HG03045 (cell line): ENCODE data around the gene SLC25A17.
A peak's percentile ranks its signal among the peaks of the same experiment; 100 is the strongest.
"Not testable (repeated sequence)": the region's sequence is repeated elsewhere in the genome, so short reads cannot be mapped to it uniquely, and the experiment has no call there.

ENCODE experiments used
- ATAC-seq: cut with Tn5 transposase; IDR thresholded peaks from one replicate; pipeline ENCODE4 v1.9.1; 2021; ENCODE audit warnings: mild to moderate bottlenecking, moderate library complexity; ENCODE audit not compliant: unreplicated experiment

SLC25A17 gene, protein sequence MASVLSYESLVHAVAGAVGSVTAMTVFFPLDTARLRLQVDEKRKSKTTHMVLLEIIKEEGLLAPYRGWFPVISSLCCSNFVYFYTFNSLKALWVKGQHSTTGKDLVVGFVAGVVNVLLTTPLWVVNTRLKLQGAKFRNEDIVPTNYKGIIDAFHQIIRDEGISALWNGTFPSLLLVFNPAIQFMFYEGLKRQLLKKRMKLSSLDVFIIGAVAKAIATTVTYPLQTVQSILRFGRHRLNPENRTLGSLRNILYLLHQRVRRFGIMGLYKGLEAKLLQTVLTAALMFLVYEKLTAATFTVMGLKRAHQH

DNA sequence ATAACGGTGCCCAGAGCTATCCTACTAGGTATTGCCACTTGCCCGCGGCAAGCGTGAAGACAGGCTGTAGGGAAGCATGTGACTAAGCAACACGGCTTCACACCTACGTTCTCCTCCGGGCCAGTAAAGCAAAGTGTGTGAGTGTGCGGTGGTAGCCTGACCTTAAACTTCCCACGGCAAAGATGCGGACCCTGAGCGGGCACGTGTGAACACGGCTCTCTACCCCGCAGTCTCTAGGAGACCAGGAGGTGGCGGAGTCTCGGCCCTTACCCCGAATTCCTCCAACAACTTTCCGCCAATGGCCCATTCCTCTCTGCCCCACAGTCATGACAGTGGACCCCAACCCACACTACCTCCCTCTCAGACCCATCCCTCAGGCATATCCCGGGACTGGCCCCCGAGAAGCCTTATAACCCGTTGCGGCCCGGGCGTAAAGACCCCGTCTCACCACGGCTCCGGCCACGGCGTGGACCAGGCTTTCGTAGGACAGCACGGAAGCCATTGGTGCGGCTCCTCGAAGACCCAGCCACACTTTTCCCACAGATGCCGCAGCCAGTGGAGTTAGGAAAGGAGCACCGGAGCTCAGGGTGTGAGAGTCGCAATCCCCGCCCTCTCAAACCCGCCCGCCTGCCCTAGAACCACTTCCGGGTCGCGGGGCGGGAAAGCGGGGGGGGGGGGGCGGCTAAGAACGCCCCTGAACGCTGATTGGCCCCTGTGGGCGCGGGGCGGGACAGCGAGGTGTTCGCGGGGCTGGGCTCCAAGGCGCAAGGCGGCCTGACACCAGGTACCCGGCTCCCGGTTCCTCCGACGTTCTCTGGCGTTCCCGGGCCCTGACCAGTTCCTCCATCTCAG is at the start of gene SLC25A17:
Gene SLC25A17 (minus strand): TSS at position 600 of the 852 bp plus-strand sequence. CDS start 98 bp downstream, at position 502.
- peak; percentile 84 for ATAC-seq

DNA sequence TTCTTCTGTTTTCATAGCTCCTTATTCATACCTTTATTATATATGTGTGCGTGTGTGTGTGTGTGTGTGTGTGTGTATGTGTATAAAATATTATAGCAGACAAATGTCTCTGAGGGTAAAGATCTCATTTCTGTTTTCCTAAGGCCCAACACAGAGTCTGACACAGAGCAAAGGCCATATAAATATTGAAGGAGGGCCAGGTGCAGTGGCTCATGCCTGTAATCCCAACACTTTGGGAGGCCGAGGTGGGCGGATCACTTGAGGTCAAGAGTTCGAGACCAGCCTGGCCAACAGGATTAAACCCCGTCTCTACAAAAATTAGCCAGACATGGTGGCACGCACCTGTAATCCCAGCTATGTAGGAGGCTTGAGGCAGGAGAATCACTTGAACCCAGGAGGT is 49.2 kb upstream of the SLC25A17 start:
- not testable (repeated sequence) for ATAC-seq

DNA sequence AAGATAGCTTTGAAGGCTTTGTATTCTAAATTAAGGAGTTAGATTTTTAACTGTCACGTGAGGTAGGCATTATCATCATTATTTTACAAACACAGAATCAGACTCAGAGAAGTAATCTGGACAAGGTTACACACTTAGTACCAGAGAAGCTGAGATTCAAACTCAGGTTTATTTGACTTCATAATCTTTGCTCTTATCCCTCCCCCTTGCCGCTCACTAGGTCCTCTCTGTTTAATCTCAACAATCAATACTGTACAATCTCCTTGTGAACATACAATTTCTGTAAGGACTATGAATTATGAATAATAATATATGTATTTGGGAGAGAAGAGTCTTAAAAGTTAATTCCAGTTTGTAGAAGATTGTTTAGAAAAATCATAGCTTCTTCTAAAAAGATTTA is 48.0 kb upstream of the SLC25A17 start:
- no peak for ATAC-seq

DNA sequence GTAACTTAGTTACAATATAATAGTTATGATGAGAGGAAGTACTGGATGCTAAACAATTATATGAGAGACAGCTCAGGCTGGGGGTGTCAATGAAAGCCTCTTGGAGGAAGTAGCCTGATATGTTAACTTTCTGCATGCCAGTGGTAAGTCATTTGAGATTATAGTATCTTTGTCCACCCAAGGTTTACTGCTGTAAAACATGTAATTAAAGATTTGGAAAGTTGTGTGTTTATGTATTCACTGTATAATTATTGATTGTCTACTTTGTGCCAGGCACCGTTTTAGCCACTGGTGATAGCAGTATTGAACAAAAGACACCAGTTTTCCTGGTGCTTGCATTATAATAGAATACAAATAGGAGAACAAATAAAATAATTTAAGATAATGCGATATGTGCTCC is 43.4 kb upstream of the SLC25A17 start:
- ATAC-seq = no peak

GRCh38 chr22:40862013-40862412 is 42.9 kb upstream of the SLC25A17 start, which contains the start of gene DNAJB7:
TSS of gene DNAJB7 (minus strand) at chr22:40862113. CDS start at chr22:40861994, 119 bp downstream.
- no peak for ATAC-seq

GRCh38 chr22:40857309-40857855 is 38.2 kb upstream of the SLC25A17 start:
- no peak for ATAC-seq

- ATAC-seq = peak; percentile 88
These were observed 37.6 kb upstream of the SLC25A17 start, which contains the start of the genes ST13 and XPNPEP3 for GRCh38 chr22:40856513-40857308. TSS of gene ST13 (minus strand) at chr22:40856639. CDS start at chr22:40856540, 99 bp downstream. TSS of gene XPNPEP3 (plus strand) at chr22:40857148. CDS start at chr22:40857182, 34 bp downstream.

DNA sequence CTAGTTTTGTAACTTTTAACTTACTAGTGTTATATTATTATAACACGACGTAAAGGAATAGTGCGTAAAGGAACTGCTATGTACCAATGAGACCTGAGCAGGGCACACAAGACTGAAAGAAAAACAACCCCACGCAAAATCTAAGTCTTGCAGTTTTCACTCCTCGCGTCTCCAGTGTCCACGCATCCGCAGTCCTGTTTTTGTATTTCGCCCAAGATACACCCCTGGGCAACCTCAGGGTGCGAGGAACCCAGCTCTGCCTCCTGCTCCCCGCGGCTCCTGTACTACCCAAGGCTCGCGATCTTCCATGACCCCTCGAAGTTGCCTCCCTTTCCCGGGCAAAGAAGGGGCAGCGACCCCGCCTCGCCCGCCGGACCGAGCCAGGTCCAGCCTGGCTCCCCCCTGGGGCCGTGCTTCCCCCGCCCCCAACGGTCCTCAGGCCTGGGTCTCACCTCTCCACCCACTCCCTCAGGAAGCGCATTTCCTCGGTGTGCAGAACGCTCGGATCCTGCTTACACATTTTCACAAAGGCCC is 36.9 kb upstream of the SLC25A17 start:
- ATAC-seq = peak; percentile 29

GRCh38 chr22:40855071-40855978 is 36.2 kb upstream of the SLC25A17 start:
- no peak for ATAC-seq

GRCh38 chr22:40853961-40854360 is 34.8 kb upstream of the SLC25A17 start:
- no peak for ATAC-seq

DNA sequence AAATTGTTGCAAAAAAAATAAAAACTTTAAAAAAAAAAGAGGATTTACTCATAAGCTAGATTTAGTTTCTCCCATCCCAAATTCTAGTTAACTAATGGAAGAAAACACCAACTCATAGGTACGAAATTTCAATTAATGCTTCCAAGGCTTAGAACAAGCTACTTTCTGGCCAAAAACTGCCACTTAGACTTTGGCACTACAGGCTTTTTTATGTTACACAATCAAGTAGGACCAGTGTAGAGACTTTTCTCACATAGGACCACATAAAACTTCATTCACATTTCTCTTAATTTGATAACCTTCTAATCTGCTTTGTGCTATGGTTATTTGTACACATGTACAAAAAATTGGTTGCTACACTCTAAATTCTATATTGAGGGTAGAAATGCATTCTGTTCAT is 34.2 kb upstream of the SLC25A17 start:
- no peak for ATAC-seq

DNA sequence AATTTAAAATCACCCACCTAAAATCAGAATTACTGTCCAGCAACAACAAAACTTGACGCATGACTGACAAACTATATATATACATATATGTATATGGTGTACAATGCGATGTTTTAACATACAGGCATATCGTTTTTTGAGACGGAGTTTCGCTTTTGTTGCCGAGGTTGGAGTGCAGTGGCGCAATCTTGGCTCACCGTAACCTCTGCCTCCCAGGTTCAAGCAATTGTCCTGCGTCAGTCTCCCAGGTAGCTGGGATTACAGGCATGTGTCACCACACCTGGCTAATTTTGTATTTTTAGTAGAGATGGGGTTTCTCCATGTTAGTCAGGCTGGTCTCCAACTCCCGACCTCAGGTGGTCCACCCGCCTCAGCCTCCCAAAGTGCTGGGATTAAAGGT is 26.7 kb upstream of the SLC25A17 start:
- ATAC-seq = not testable (repeated sequence)

GRCh38 chr22:40844951-40845350 is 25.8 kb upstream of the SLC25A17 start:
- no peak for ATAC-seq

GRCh38 chr22:40838486-40838885 is 19.3 kb upstream of the SLC25A17 start:
- no peak for ATAC-seq

- no peak for ATAC-seq
These were observed 15.5 kb upstream of the SLC25A17 start for GRCh38 chr22:40834619-40835018.

- ATAC-seq = no peak
These were observed 10.0 kb upstream of the SLC25A17 start for GRCh38 chr22:40829131-40829530.

GRCh38 chr22:40826984-40827741 is 8.0 kb upstream of the SLC25A17 start:
- no peak for ATAC-seq

GRCh38 chr22:40826292-40826691 is 7.1 kb upstream of the SLC25A17 start:
- not testable (repeated sequence) for ATAC-seq

- no peak for ATAC-seq
These were observed 4.3 kb upstream of the SLC25A17 start for GRCh38 chr22:40823426-40823825.
